ENCODE data around the gene JARID2.

DNA sequence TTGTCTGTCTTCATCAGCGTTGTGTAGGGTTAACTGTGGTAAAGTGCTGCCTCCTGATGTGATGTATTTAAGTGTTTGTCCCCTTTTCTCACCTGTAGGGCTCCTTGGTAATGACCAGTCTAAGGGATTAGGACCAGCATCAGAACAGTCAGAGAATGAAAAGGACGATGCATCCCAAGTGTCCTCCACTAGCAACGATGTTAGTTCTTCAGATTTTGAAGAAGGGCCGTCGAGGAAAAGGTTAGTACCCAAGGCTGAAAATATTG lies 164.2 kb downstream of the JARID2 start:
- TF ChIP-seq, protein P1, sequence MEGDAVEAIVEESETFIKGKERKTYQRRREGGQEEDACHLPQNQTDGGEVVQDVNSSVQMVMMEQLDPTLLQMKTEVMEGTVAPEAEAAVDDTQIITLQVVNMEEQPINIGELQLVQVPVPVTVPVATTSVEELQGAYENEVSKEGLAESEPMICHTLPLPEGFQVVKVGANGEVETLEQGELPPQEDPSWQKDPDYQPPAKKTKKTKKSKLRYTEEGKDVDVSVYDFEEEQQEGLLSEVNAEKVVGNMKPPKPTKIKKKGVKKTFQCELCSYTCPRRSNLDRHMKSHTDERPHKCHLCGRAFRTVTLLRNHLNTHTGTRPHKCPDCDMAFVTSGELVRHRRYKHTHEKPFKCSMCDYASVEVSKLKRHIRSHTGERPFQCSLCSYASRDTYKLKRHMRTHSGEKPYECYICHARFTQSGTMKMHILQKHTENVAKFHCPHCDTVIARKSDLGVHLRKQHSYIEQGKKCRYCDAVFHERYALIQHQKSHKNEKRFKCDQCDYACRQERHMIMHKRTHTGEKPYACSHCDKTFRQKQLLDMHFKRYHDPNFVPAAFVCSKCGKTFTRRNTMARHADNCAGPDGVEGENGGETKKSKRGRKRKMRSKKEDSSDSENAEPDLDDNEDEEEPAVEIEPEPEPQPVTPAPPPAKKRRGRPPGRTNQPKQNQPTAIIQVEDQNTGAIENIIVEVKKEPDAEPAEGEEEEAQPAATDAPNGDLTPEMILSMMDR (IDR thresholded peaks at IDR 0.05) = no peak
- TF ChIP-seq POLR2AphosphoS5 (IDR thresholded peaks at IDR 0.05) = no peak
- no peak for TF ChIP-seq POLR2A (IDR thresholded peaks at IDR 0.05)
- no peak for TF ChIP-seq EP300 (IDR thresholded peaks at IDR 0.05)

Data from suprapubic skin (tissue), 4 donors.